Parietal lobe (tissue), 2 donors: ENCODE data around the gene CCL4. TPM values are rescaled to one million over a fixed set of nuclear protein-coding genes. Genes with fewer than 3 reads are reported as not detected.

Source experiments
- small RNA-seq: library from RNA; depleted of rRNA; stranded (forward); fragments of <200 nt; gene quantifications from one replicate; pipeline ENCODE3, GENCODE V24; 2014; ENCODE audit warnings: low replicate concordance
- total RNA-seq: library from RNA; depleted of rRNA; stranded (reverse); fragments of >200 nt; gene quantifications from one replicate; pipeline ENCODE4 v1.2.3, GENCODE V29; 2014

Gene CCL4
- total RNA-seq: 2.8 TPM

DNA sequence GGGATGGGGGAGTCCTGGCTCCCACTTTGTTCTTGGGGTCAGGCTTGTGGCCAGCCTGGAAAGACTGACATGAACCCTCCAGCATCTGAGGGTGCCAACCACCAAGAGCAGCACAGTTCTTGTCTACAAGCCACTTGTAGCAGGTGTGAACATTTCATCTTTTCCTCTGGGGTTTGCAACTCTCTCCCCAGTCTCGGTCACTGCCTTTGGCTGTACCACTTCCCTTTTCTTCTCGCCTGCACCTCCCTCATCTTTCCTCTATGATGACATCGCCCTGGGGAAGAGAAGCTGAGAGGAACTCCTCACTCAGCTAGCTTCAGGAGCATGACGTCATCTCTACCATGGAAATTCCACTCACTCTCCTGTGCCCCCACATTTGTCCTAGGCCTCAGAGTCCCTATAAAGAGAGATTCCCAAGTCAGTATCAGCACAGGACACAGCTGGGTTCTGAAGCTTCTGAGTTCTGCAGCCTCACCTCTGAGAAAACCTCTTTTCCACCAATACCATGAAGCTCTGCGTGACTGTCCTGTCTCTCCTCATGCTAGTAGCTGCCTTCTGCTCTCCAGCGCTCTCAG, at the start of gene CCL4:
Gene CCL4, plus strand, starts transcription at position 427 of the 575 bp plus-strand sequence. Its CDS starts 79 bp downstream, at position 506.

DNA sequence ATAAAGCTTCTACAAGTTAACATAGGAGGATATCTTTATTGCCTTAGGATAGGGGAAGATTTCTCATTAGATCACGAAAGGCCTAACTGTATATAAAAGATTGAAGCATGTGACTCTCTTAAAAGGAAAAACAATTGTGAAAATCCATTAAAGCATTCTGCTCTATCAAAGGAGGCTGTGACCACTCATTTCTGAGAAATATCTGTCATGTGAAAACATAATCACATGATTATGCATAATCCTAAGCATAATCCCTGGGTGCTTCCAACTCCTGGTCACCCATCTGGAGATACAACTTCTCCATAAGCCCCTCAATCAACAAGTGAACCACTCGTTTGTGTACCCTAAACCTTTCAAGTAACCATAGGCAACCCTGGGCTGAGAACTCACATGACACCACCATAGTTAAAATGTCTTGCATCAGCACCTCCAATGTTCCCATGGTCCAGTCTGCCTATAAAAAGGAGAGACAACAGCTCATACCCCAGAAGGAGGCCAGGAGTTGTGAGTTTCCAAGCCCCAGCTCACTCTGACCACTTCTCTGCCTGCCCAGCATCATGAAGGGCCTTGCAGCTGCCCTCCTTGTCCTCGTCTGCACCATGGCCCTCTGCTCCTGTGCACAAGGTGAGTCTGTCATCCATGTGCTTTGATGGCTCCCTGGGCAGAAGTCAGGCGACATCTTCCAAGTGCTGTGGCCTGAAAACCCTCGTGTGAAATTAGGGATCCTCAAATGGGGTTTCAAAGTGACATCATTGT, 39.7 kb upstream of the CCL4 start, which contains the start of gene CCL18:
Gene CCL18, plus strand, starts transcription at position 487 of the 756 bp plus-strand sequence. Its CDS starts 71 bp downstream, at position 558.

DNA sequence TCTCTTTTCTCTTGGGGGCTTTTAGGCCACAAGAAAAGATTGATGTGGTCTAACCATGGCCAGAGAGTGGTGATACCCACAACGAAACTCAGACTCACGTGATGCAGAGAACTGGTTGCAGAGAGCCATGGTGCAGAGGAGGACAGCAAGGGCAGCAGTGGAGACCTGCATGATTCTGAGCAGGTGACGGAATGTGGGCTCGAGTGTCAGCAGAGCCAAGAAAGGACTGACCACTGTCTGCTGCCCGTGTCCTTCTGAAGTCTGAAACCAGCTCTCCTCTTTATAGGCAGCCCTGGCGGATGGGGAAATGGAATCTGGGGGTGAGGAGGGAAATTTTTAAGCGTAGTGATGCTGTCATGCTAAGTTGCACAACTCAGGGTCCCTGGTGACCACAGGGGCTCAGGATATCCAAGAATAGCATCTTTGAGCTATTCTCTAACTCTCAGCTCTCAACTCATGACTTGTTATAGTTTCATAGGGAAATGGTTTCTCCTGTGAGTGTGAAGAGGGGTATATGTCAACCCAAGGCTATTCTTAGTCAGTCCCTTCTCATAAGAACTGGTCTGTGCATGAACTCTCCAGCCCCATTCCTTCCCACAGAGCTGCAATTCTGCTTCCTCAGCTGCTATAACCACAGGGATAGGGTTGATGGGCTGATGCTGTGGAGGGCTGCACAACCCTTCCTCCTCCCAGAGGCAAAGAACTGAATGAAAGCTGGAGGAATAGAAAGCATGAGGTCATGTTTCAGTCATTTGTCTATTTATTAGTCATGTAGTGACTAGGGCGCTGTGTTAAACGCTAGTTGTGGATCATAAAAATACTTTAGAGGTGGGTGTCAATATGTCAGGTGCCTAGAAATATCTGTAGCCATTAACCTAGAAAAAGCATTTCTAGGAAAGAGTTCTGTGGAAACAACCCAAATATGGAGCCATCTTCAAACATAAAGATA, 13.5 kb upstream of the CCL4 start, which contains the start of gene CCL3:
Gene CCL3, minus strand, starts transcription at position 256 of the 949 bp plus-strand sequence. Its CDS starts 85 bp downstream, at position 171.

Small RNA genes lying within 50 kb of the gene (small RNA-seq; reads per million reads assigned to genes)
- not detected for gene RN7SL301P

Other genes with a start within 250 kb of the CCL4 start
- not detected for gene HEATR9, start 234.9 kb upstream of the CCL4 start, total RNA-seq
- not detected for gene CCL5, start 223.5 kb upstream of the CCL4 start, total RNA-seq
- gene RDM1, start 173.1 kb upstream of the CCL4 start, total RNA-seq: 0.94 TPM
- not detected for gene LYZL6, start 160.1 kb upstream of the CCL4 start, total RNA-seq
- gene CCL16, start 122.3 kb upstream of the CCL4 start, total RNA-seq: not detected
- gene CCL14, start 117.1 kb upstream of the CCL4 start, total RNA-seq: not detected
- not detected for gene CCL15, start 102.3 kb upstream of the CCL4 start, total RNA-seq
- gene CCL23, start 85.9 kb upstream of the CCL4 start, total RNA-seq: not detected
- not detected for gene CCL18, start 39.6 kb upstream of the CCL4 start, total RNA-seq
- 2.8 TPM for gene CCL3, start 13.7 kb upstream of the CCL4 start, total RNA-seq
- 13.5 TPM for gene TBC1D3B, start 72.8 kb downstream of the CCL4 start, total RNA-seq
- 2.2 TPM for gene CCL3L1, start 92.9 kb downstream of the CCL4 start, total RNA-seq
- gene CCL4L2, start 107.2 kb downstream of the CCL4 start, total RNA-seq: 1.6 TPM
- gene TBC1D3I, start 160.7 kb downstream of the CCL4 start, total RNA-seq: not detected
- gene TBC1D3G, start 220.1 kb downstream of the CCL4 start, total RNA-seq: not detected